K562 (cell line): Measurements from ENCODE around the gene PRPF8. TPM values are rescaled to one million over a fixed set of nuclear protein-coding genes. Genes with fewer than 3 reads are reported as not detected.
A peak's percentile ranks its signal among the peaks of the same experiment; 100 is the strongest.

Experiments
- ATAC-seq: fragments of 200-7000 bp; cut with Tn5 transposase; 3 replicates; pipeline ENCODE4 v1.9.1; 2020; ENCODE audit warnings: moderate library complexity
- BruUV-seq: library from RNA; stranded (reverse); fragments of 400-500 nt; replicated peaks from 2 replicates; lab custom pipeline; 2021; lab: Mats Ljungman, UMichigan
- CTCF ChIA-PET: fragments of 300-600 bp; formaldehyde crosslinking; extraction: SDS; loops from one replicate; lab custom pipeline; 2021; ENCODE audit warnings: low intra/inter-chr PET ratio; lab: Yijun Ruan, JAX
- POLR2A ChIA-PET: fragments of 300-600, 350-650 bp; sonication (Branson Sonifier 250); formaldehyde crosslinking; extraction: SDS; loops from one replicate; lab custom pipeline; 2021; ENCODE audit warnings: antibody characterized with exemption, inconsistent platforms; lab: Yijun Ruan, JAX
- DNase-seq, 4 experiments: peaks; one replicate each; pipeline versions ENCODE4 v3.0.0 to v3.0.0-alpha.2; 2011 to 2018; ENCODE audit warnings: low spot score in 3 of 4, mixed read lengths in 3 of 4; ENCODE audit errors: extremely low read depth in 1 of 4
- FAIRE-seq: peaks from 2 replicates; lab custom pipeline; 2011; peaks lifted over from hg19 to GRCh38; lab: Jason Lieb, UNC
- H2AFZ ChIP-seq: 2 replicates; pipeline ENCODE4 v1.6.0; 2011; ENCODE audit warnings: low read depth, low read length, control low read depth, inconsistent platforms
- H3K27ac ChIP-seq: fragments of 200-600 bp; 3 replicates; pipeline ENCODE4 v1.8.0; 2011; ENCODE audit warnings: low read depth, mild to moderate bottlenecking, control low read depth, inconsistent platforms, low read length, moderate library complexity, mixed read lengths; ENCODE audit errors: extremely low read depth
- H3K27me3 ChIP-seq, 2 experiments: fragments of 300-600 bp in 1 of 2; 2 replicates in 1 of 2; 3 replicates in 1 of 2; pipeline versions ENCODE4 v1.6.0 to v1.8.0; 2011; ENCODE audit warnings: inconsistent platforms in 2 of 2, low read length in 2 of 2, mild to moderate bottlenecking in 1 of 2, mixed read lengths in 1 of 2, moderate library complexity in 1 of 2; ENCODE audit not compliant: control insufficient read depth in 2 of 2, insufficient read depth in 2 of 2
- H3K36me3 ChIP-seq: fragments of 300-600 bp; 3 replicates; pipeline ENCODE4 v1.8.0; 2011; ENCODE audit warnings: mild to moderate bottlenecking, low read length, inconsistent platforms; ENCODE audit not compliant: control insufficient read depth, insufficient read depth
- H3K4me1 ChIP-seq, 2 experiments: fragments of 200-600 bp in 1 of 2; replicated peaks in 1 of 2; 2 replicates in 1 of 2; 3 replicates in 1 of 2; pipeline versions ENCODE4 v1.5.1 to v1.8.0; 2011; ENCODE audit warnings: inconsistent platforms in 2 of 2, low read length in 2 of 2, mild to moderate bottlenecking in 1 of 2, mixed read lengths in 1 of 2, moderate library complexity in 1 of 2; ENCODE audit not compliant: control insufficient read depth in 2 of 2, insufficient read depth in 2 of 2
- H3K4me2 ChIP-seq: 2 replicates; pipeline ENCODE4 v1.6.1; 2011; ENCODE audit warnings: low read length, control low read depth, inconsistent platforms, mixed read lengths; ENCODE audit not compliant: insufficient read depth
- H3K4me3 ChIP-seq: fragments of 200-600 bp; sonication (generic), shearing (Covaris generic); 2 replicates; pipeline ENCODE4 v1.5.1; 2016; ENCODE audit warnings: control low read depth, inconsistent platforms
- H3K79me2 ChIP-seq: fragments of 200-600 bp; 3 replicates; pipeline ENCODE4 v1.8.0; 2011; ENCODE audit warnings: low read length, inconsistent platforms; ENCODE audit not compliant: control insufficient read depth, insufficient read depth
- H3K9ac ChIP-seq, 2 experiments: 2 replicates each; pipeline versions ENCODE4 v1.6.0 to v1.6.1; 2011; ENCODE audit warnings: low read depth in 2 of 2, low read length in 2 of 2, control low read depth in 1 of 2, inconsistent platforms in 1 of 2, mild to moderate bottlenecking in 1 of 2, mixed read lengths in 1 of 2; ENCODE audit not compliant: insufficient read depth in 1 of 2
- H3K9me1 ChIP-seq: one replicate; pipeline ENCODE4 v1.6.0; 2011; ENCODE audit warnings: inconsistent platforms, mild to moderate bottlenecking, low read length, moderate library complexity; ENCODE audit not compliant: control insufficient read depth, insufficient read depth
- H3K9me3 ChIP-seq: replicated peaks from 2 replicates; pipeline ENCODE4 v1.5.1; 2011; ENCODE audit warnings: low read depth, low read length, inconsistent platforms; ENCODE audit not compliant: control insufficient read depth, insufficient read depth
- H4K20me1 ChIP-seq: replicated peaks from 2 replicates; pipeline ENCODE4 v1.6.1; 2011; ENCODE audit warnings: low read length, inconsistent platforms, mixed read lengths; ENCODE audit not compliant: control insufficient read depth, insufficient read depth
- BHLHE40 ChIP-seq: IDR thresholded peaks from 2 replicates; pipeline ENCODE4 v1.6.1; 2011; ENCODE audit warnings: low read length, improper control_type of control experiment
- CHD4 ChIP-seq: fragments of 200-600 bp; sonication (generic); IDR thresholded peaks from 3 replicates; pipeline ENCODE4 v1.6.1; 2012; ENCODE audit warnings: low read depth, mild to moderate bottlenecking, mixed read lengths, low read length, inconsistent platforms; ENCODE audit not compliant: insufficient read depth, insufficient replicate concordance, poor library complexity, severe bottlenecking
- DIDO1 ChIP-seq: fragments of 450-650 bp; IDR thresholded peaks from 2 replicates; pipeline ENCODE4 v1.6.1; 2016; ENCODE audit warnings: low read depth, missing biosample characterization, missing genetic modification characterization
- FIP1L1 ChIP-seq: fragments of 200-400 bp; formaldehyde crosslinking; IDR thresholded peaks from 2 replicates; pipeline ENCODE4 v1.6.1; 2018; ENCODE audit warnings: mild to moderate bottlenecking, low read depth, low read length; ENCODE audit not compliant: poor library complexity, severe bottlenecking
- MAZ ChIP-seq, 2 experiments: fragments of 450-650 bp in 1 of 2; sonication (generic) in 1 of 2; formaldehyde crosslinking; IDR thresholded peaks in 1 of 2; conservative IDR thresholded peaks in 1 of 2; 2 replicates each; pipeline versions ENCODE4 v1.4.0 to v1.5.0; 2020; ENCODE audit warnings: mild to moderate bottlenecking in 1 of 2, missing genetic modification reagents in 1 of 2
- MIER1 ChIP-seq: fragments of 450-650 bp; IDR thresholded peaks from 2 replicates; pipeline ENCODE4 v1.6.1; 2016; ENCODE audit warnings: antibody characterized with exemption, mild to moderate bottlenecking, low read depth
- NR4A1 ChIP-seq, 2 experiments: fragments of 250-450 bp in 1 of 2; fragments of 450-650 bp in 1 of 2; sonication (Bioruptor Pico) in 1 of 2; IDR thresholded peaks; 2 replicates each; pipeline versions ENCODE4 v1.4.0 to v1.6.1; 2016 to 2020; ENCODE audit warnings: mild to moderate bottlenecking in 2 of 2, missing compliant biosample characterization in 1 of 2, missing genetic modification characterization in 1 of 2, moderate library complexity in 1 of 2
- TAF15 ChIP-seq: fragments of 200-400 bp; formaldehyde crosslinking; IDR thresholded peaks from 2 replicates; pipeline ENCODE4 v1.6.1; 2017; ENCODE audit warnings: mild to moderate bottlenecking, low read depth, low read length, moderate library complexity
- TCF7L2 ChIP-seq: fragments of 150-350 bp; IDR thresholded peaks from 2 replicates; pipeline ENCODE4 v1.6.1; 2016; ENCODE audit warnings: low read depth, mild to moderate bottlenecking, low read length, moderate library complexity
- ZNF253 ChIP-seq: fragments of 250-450 bp; sonication (Bioruptor Pico); conservative IDR thresholded peaks from 2 replicates; pipeline ENCODE4 v1.6.1; 2021; ENCODE audit warnings: mild to moderate bottlenecking
- ZNF263 ChIP-seq: sonication (generic); formaldehyde crosslinking; IDR thresholded peaks from 2 replicates; pipeline ENCODE4 v1.8.0; 2022; ENCODE audit warnings: mild to moderate bottlenecking, missing genetic modification reagents, borderline replicate concordance
- ZNF644 ChIP-seq: fragments of 200-800 bp; sonication (Bioruptor generic); IDR thresholded peaks from 2 replicates; pipeline ENCODE4 v1.6.1; 2016; ENCODE audit warnings: low read depth, missing genetic modification characterization, missing compliant biosample characterization
- WGBS: fragments of 100-300 bp; shearing (Covaris generic); methylation state at CpG from one replicate; pipeline ENCODE4 v1.1.6; 2016; ENCODE audit warnings: low coverage, mixed read lengths; ENCODE audit not compliant: insufficient coverage; ENCODE audit errors: missing lambda C conversion rate; 5-methylcytosine and 5-hydroxymethylcytosine counted together
- in situ Hi-C: fragments of 300-500 bp; cut with MboI; formaldehyde crosslinking; loops from 4 replicates; pipeline ENCODE4 v1.15.0; 2018; ENCODE audit warnings: inconsistent platforms, mixed read lengths
- intact Hi-C: fragments of 100-400 bp; cut with micrococcal nuclease; formaldehyde crosslinking; loops from 2 replicates; pipeline ENCODE4 v1.14.2; 2022
- polyA plus RNA-seq, 8 experiments: library from polyadenylated mRNA; depleted of rRNA in 4 of 8; stranded (reverse) in 5 of 8; unstranded in 3 of 8; fragments of >200 nt; fragmentation: Nextera tagmentation in 2 of 8; fragmentation: Illumina TruSeq in 1 of 8; extraction: Ambion mirVana in 2 of 8; extraction: Trizol in 1 of 8; gene quantifications; 2 replicates each; pipeline versions ENCODE4 v1.2.1 to v1.2.3, GENCODE V29; 2011 to 2014; ENCODE audit warnings: inconsistent platforms in 1 of 8, missing spikeins in 1 of 8
- total RNA-seq, 7 experiments: library from RNA; depleted of rRNA in 6 of 7; stranded (reverse); fragments of >200 nt in 6 of 7; fragmentation: Illumina TruSeq in 2 of 7; extraction: Trizol in 2 of 7; gene quantifications; 2 replicates each; pipeline versions ENCODE4 v1.2.1 to v1.2.3, GENCODE V29; 2011 to 2021; ENCODE audit warnings: low replicate concordance in 1 of 7

PRPF8 gene
- total and polyA plus RNA-seq, 9 of the 15 experiments (the other 6 are each of a cell fraction or from before 2014, with no cell fraction given) = 64.3 to 294 (median 85.9) TPM

GRCh38 chr17:1729966-1730325 lies 45.3 kb upstream of the PRPF8 start:
- H3K27ac ChIP-seq = peak overlapping the region; percentile 97; the same call in 2 of the 3 replicates
- POLR2A ChIA-PET = interaction anchor here (1.1 kb wide), 1 partner anchor 11 kb away, joined by 6 read pairs; no protein-coding TSS in a partner anchor
- H3K9ac ChIP-seq = peak overlapping the region; percentile 74 to 89
- no peaks in the 10 kb centered on the region for H3K9me3 ChIP-seq
- FAIRE-seq (no peak), ATAC-seq (no peak; the same call in 2 of the 3 replicates), DNase-seq (no peak)
- TF ChIP-seq TAF15 = no peak
- TF ChIP-seq ZNF644 (tag) = no peak; the same call in 1 of the 2 replicates
- no peak for TF ChIP-seq NR4A1 (CRISPR knock-in tag; IDR thresholded peaks at IDR 0.05)
- no peak for TF ChIP-seq NR4A1 (tag; IDR thresholded peaks at IDR 0.05)
- TF ChIP-seq BHLHE40 = no peak
- no peak for TF ChIP-seq TCF7L2
- 0 out of 4 replicates have a peak, but pooled peaks of 1 of the 2 experiments have one; percentile 31 for TF ChIP-seq MAZ (CRISPR knock-in tag; conservative IDR thresholded peaks at IDR 0.05 in 1 of 2, IDR thresholded peaks at IDR 0.05 in 1 of 2)
- no peak for TF ChIP-seq ZNF253
- 0 out of 2 replicates have a peak, but pooled peaks have one; percentile 16 for TF ChIP-seq MIER1
- no peak for TF ChIP-seq DIDO1 (tag)
- 0 out of 2 replicates have a peak, but pooled peaks have one; percentile 5 for TF ChIP-seq ZNF263 (CRISPR knock-in tag)
- no peak for TF ChIP-seq CHD4
- no peak for TF ChIP-seq FIP1L1
- CTCF ChIA-PET = no interaction called here
- peak overlapping the region; percentile 72; the same call in 1 of the 2 replicates for H3K4me2 ChIP-seq
- H3K27me3 ChIP-seq = no peaks in the 10 kb centered on the region
- H3K4me1 ChIP-seq = peaks cover 26 to 80% of the 10 kb centered on the region in 2 experiments
- 8% methylated on average over 5 of the region's 15 CpGs for WGBS
- no peaks in the 10 kb centered on the region for H4K20me1 ChIP-seq
- intact Hi-C loops = no loop called here
- H3K4me3 ChIP-seq = no peak overlapping the region
- in situ Hi-C loops = loop anchor here (5.0 kb wide), 1 partner anchor 37 kb away; no protein-coding TSS in a partner anchor
- H3K36me3 ChIP-seq = peaks cover 17% of the 10 kb centered on the region; the same call in 1 of the 3 replicates
- BruUV-seq = no TSS peak
- H2AFZ ChIP-seq = peak overlapping the region; percentile 66; the same call in 1 of the 2 replicates
- H3K9me1 ChIP-seq = no peaks in the 10 kb centered on the region
- H3K79me2 ChIP-seq = peaks cover 13% of the 10 kb centered on the region; the same call in 2 of the 3 replicates
